Activated CD8-positive, alpha-beta memory T cell treated with anti-CD3 and anti-CD28 coated beads, Interleukin-2, amount 50 U/mL, for 48 hours (primary cell): Measurements from ENCODE around the gene CAPN12.
A peak's percentile ranks its signal among the peaks of the same experiment; 100 is the strongest.

ENCODE experiments used
- DNase-seq: peaks from one replicate; pipeline ENCODE4 v3.0.0-alpha.2; 2020

Gene CAPN12

GRCh38 chr19:38737921-38738737 is 6.1 kb downstream of the CAPN12 start:
- DNase-seq: no peak

GRCh38 chr19:38737281-38737865 is 6.9 kb downstream of the CAPN12 start:
- DNase-seq: peak; percentile 58

GRCh38 chr19:38736413-38737280 is 7.6 kb downstream of the CAPN12 start:
- DNase-seq: peak; percentile 84

- DNase-seq: peak; percentile 85
These were observed 8.2 kb downstream of the CAPN12 start for GRCh38 chr19:38736036-38736412.

GRCh38 chr19:38735257-38735686 is 9.0 kb downstream of the CAPN12 start:
- DNase-seq: peak; percentile 73

- peak; percentile 67 for DNase-seq
These were observed 9.6 kb downstream of the CAPN12 start for GRCh38 chr19:38734426-38735256.

- DNase-seq: no peak
These were observed 10.2 kb downstream of the CAPN12 start for GRCh38 chr19:38734176-38734425.

- DNase-seq: no peak
These were observed 10.6 kb downstream of the CAPN12 start for GRCh38 chr19:38733493-38734175.

- no peak for DNase-seq
These were observed 11.1 kb downstream of the CAPN12 start for GRCh38 chr19:38733241-38733492.

- DNase-seq: no peak
These were observed 12.5 kb downstream of the CAPN12 start for GRCh38 chr19:38731654-38732301.

- DNase-seq: no peak
These were observed 13.3 kb downstream of the CAPN12 start for GRCh38 chr19:38730731-38731589.

- DNase-seq: no peak
These were observed 13.9 kb downstream of the CAPN12 start for GRCh38 chr19:38730470-38730730.

GRCh38 chr19:38729653-38730469 is 14.4 kb downstream of the CAPN12 start:
- DNase-seq: peak; percentile 95

- no peak for DNase-seq
These were observed 15.3 kb downstream of the CAPN12 start for GRCh38 chr19:38728752-38729541.

GRCh38 chr19:38727868-38728660 is 16.2 kb downstream of the CAPN12 start:
- no peak for DNase-seq

GRCh38 chr19:38727306-38727867 is 16.9 kb downstream of the CAPN12 start:
- no peak for DNase-seq

GRCh38 chr19:38726761-38727301 is 17.4 kb downstream of the CAPN12 start:
- DNase-seq: no peak

- no peak for DNase-seq
These were observed 18.0 kb downstream of the CAPN12 start for GRCh38 chr19:38726284-38726673.
